H1 (cell line): ENCODE results near the gene TTC33. TPM values are rescaled to one million over a fixed set of nuclear protein-coding genes. Genes with fewer than 3 reads are reported as not detected.

Experiments used
- CTCF ChIA-PET: fragments of 300-600 bp; sonication (Branson Sonifier 250); formaldehyde crosslinking; loops from one replicate; lab custom pipeline; 2021; ENCODE audit not compliant: partially characterized antibody; lab: Charles Lee
- POLR2A ChIA-PET: fragments of 300-600 bp; sonication (Branson Sonifier 250); formaldehyde crosslinking; loops from one replicate; lab custom pipeline; 2021; ENCODE audit warnings: inconsistent platforms; ENCODE audit not compliant: partially characterized antibody; lab: Charles Lee
- DNase-seq, 2 experiments: peaks; one replicate each; pipeline versions ENCODE4 v3.0.0 to v3.0.0-alpha.2; 2010 to 2022; ENCODE audit warnings: low spot score in 2 of 2, low read depth in 1 of 2, mixed read lengths in 1 of 2
- FAIRE-seq: peaks from 2 replicates; lab custom pipeline; 2011; peaks lifted over from hg19 to GRCh38; lab: Jason Lieb, UNC
- H2AFZ ChIP-seq: 2 replicates; pipeline ENCODE4 v1.8.1; 2012; ENCODE audit warnings: low read length, inconsistent platforms
- H2AK5ac ChIP-seq: 2 replicates; pipeline ENCODE4 v1.6.1; 2013; ENCODE audit warnings: low read depth, low read length
- H2BK120ac ChIP-seq: replicated peaks from 2 replicates; pipeline ENCODE3; 2013; ENCODE audit warnings: low read depth, low read length, inconsistent platforms
- H2BK12ac ChIP-seq: 2 replicates; pipeline ENCODE4 v1.6.1; 2013; ENCODE audit warnings: low read depth, low read length
- H2BK15ac ChIP-seq: 2 replicates; pipeline ENCODE4 v1.6.1; 2013; ENCODE audit warnings: low read length
- H2BK20ac ChIP-seq: 2 replicates; pipeline ENCODE4 v1.6.1; 2013; ENCODE audit warnings: low read length
- H2BK5ac ChIP-seq: 2 replicates; pipeline ENCODE4 v1.6.1; 2013; ENCODE audit warnings: low read depth, low read length
- H3K14ac ChIP-seq: 2 replicates; pipeline ENCODE4 v1.6.1; 2013; ENCODE audit warnings: inconsistent platforms; ENCODE audit not compliant: insufficient read length
- H3K18ac ChIP-seq: 2 replicates; pipeline ENCODE4 v1.6.1; 2013; ENCODE audit warnings: low read length; ENCODE audit errors: extremely low read depth
- H3K23ac ChIP-seq: 2 replicates; pipeline ENCODE4 v1.6.1; 2013; ENCODE audit warnings: inconsistent platforms; ENCODE audit not compliant: insufficient read length
- H3K23me2 ChIP-seq: 2 replicates; pipeline ENCODE4 v1.6.1; 2013; ENCODE audit warnings: low read depth, low read length
- H3K27ac ChIP-seq: 2 replicates; pipeline ENCODE4 v1.6.1; 2011; ENCODE audit warnings: low read depth, low read length, inconsistent platforms
- H3K27me3 ChIP-seq, 4 experiments: replicated peaks in 1 of 4; 1 replicate in 1 of 4; 2 replicates in 3 of 4; pipeline versions ENCODE4 v1.6.1 to v1.8.1; 2011 to 2013; ENCODE audit warnings: low read length in 3 of 4, mild to moderate bottlenecking in 3 of 4, inconsistent platforms in 2 of 4, mixed read lengths in 2 of 4, moderate library complexity in 1 of 4; ENCODE audit not compliant: control insufficient read depth in 3 of 4, insufficient read depth in 3 of 4; ENCODE audit errors: extremely low read depth in 1 of 4
- H3K36me3 ChIP-seq, 4 experiments: 2 replicates each; pipeline versions ENCODE4 v1.6.1 to v1.8.1; 2011 to 2013; ENCODE audit warnings: mild to moderate bottlenecking in 4 of 4, low read length in 3 of 4, moderate library complexity in 2 of 4, control low read depth in 1 of 4, inconsistent platforms in 1 of 4; ENCODE audit not compliant: insufficient read depth in 4 of 4, control insufficient read depth in 2 of 4
- H3K4ac ChIP-seq: replicated peaks from 2 replicates; pipeline ENCODE3; 2013; ENCODE audit warnings: low read length, low read depth, mixed read lengths, inconsistent platforms; ENCODE audit not compliant: insufficient read length
- H3K4me1 ChIP-seq, 4 experiments: replicated peaks in 1 of 4; 1 replicate in 1 of 4; 2 replicates in 3 of 4; pipeline versions ENCODE4 v1.6.1 to v1.8.1; 2011 to 2013; ENCODE audit warnings: low read length in 3 of 4, inconsistent platforms in 2 of 4, mixed read lengths in 1 of 4; ENCODE audit not compliant: insufficient read depth in 4 of 4, control insufficient read depth in 3 of 4
- H3K4me2 ChIP-seq, 2 experiments: 2 replicates each; pipeline versions ENCODE4 v1.6.1 to v1.8.1; 2011 to 2013; ENCODE audit warnings: low read depth in 2 of 2, low read length in 2 of 2, control low read depth in 1 of 2, inconsistent platforms in 1 of 2, mild to moderate bottlenecking in 1 of 2; ENCODE audit not compliant: insufficient read depth in 1 of 2
- H3K4me3 ChIP-seq, 4 experiments: fragments of 200-600, 300-600 bp in 1 of 4; sonication (generic), shearing (Covaris generic), sonication (Bioruptor Twin) in 1 of 4; 2 replicates each; pipeline versions ENCODE4 v1.5.1 to v1.8.1; 2011 to 2016; ENCODE audit warnings: low read length in 4 of 4, low read depth in 3 of 4, control low read depth in 2 of 4, inconsistent platforms in 2 of 4, mild to moderate bottlenecking in 2 of 4, mixed read lengths in 1 of 4, moderate library complexity in 1 of 4; ENCODE audit not compliant: insufficient read depth in 2 of 4; ENCODE audit errors: extremely low read depth in 1 of 4
- H3K56ac ChIP-seq: replicated peaks from 2 replicates; pipeline ENCODE3; 2013; ENCODE audit warnings: low read depth, mild to moderate bottlenecking, mixed read lengths, low read length, inconsistent platforms; ENCODE audit not compliant: insufficient read length
- H3K79me1 ChIP-seq: 2 replicates; pipeline ENCODE4 v1.6.1; 2013; ENCODE audit warnings: low read depth, low read length, control low read depth
- H3K79me2 ChIP-seq, 2 experiments: 2 replicates each; pipeline versions ENCODE4 v1.6.1 to v1.8.1; 2012 to 2013; ENCODE audit warnings: low read length in 2 of 2, mild to moderate bottlenecking in 2 of 2, inconsistent platforms in 1 of 2; ENCODE audit not compliant: insufficient read depth in 2 of 2, control insufficient read depth in 1 of 2
- H3K9ac ChIP-seq, 4 experiments: replicated peaks in 1 of 4; 1 replicate in 1 of 4; 2 replicates in 3 of 4; pipeline versions ENCODE4 v1.6.1 to v1.8.1; 2011 to 2013; ENCODE audit warnings: low read depth in 3 of 4, low read length in 3 of 4, control low read depth in 2 of 4, mild to moderate bottlenecking in 2 of 4, moderate library complexity in 2 of 4, inconsistent platforms in 1 of 4; ENCODE audit errors: extremely low read depth in 1 of 4
- H3K9me3 ChIP-seq, 2 experiments: 2 replicates each; pipeline versions ENCODE4 v1.6.1 to v1.8.1; 2012 to 2013; ENCODE audit warnings: mild to moderate bottlenecking in 2 of 2, moderate library complexity in 2 of 2, control low read depth in 1 of 2, inconsistent platforms in 1 of 2, low read depth in 1 of 2, low read length in 1 of 2, mixed read lengths in 1 of 2; ENCODE audit not compliant: insufficient read depth in 2 of 2
- H4K20me1 ChIP-seq, 2 experiments: replicated peaks in 1 of 2; 2 replicates each; pipeline versions ENCODE3 to v1.8.1; 2011 to 2013; ENCODE audit warnings: inconsistent platforms in 2 of 2, low read length in 2 of 2, mild to moderate bottlenecking in 1 of 2; ENCODE audit not compliant: insufficient read depth in 2 of 2, control insufficient read depth in 1 of 2
- H4K5ac ChIP-seq: 2 replicates; pipeline ENCODE4 v1.6.1; 2013; ENCODE audit warnings: low read length, low read depth, mixed read lengths, inconsistent platforms; ENCODE audit not compliant: insufficient read length
- H4K8ac ChIP-seq: 2 replicates; pipeline ENCODE4 v1.8.0; 2013; ENCODE audit warnings: mild to moderate bottlenecking, moderate library complexity, low read length, inconsistent platforms; ENCODE audit not compliant: insufficient read depth; ENCODE audit errors: extremely low read depth
- H4K91ac ChIP-seq: replicated peaks from 2 replicates; pipeline ENCODE3; 2013; ENCODE audit warnings: low read length, mixed read lengths, inconsistent platforms; ENCODE audit not compliant: insufficient read length
- CBX5 ChIP-seq: fragments of 300-800, 300-1000 bp; sonication (generic); IDR thresholded peaks from 2 replicates; pipeline ENCODE4 v1.7.1; 2016; ENCODE audit warnings: antibody characterized with exemption, low read length, low read depth
- CEBPB ChIP-seq: IDR thresholded peaks from 2 replicates; pipeline ENCODE4 v1.6.1; 2012; ENCODE audit warnings: low read depth, low read length
- CREB1 ChIP-seq: IDR thresholded peaks from 2 replicates; pipeline ENCODE4 v1.6.1; 2012; ENCODE audit warnings: inconsistent platforms
- MAFK ChIP-seq: IDR thresholded peaks from 2 replicates; pipeline ENCODE4 v1.6.1; 2012; ENCODE audit warnings: low read depth, mild to moderate bottlenecking, improper control_type of control experiment, low read length
- SIX5 ChIP-seq: IDR thresholded peaks from 2 replicates; pipeline ENCODE4 v1.6.1; 2011; ENCODE audit warnings: mild to moderate bottlenecking, low read depth, low read length
- polyA plus RNA-seq, 7 experiments: library from polyadenylated mRNA; depleted of rRNA in 3 of 7; stranded (reverse) in 5 of 7; unstranded in 2 of 7; fragments of >200 nt in 5 of 7; fragments of 200-250 nt in 2 of 7; gene quantifications; 1 replicate in 5 of 7; 2 replicates in 1 of 7; 4 replicates in 1 of 7; pipeline versions ENCODE4 v1.2.1 to v1.2.3, GENCODE V29; 2011 to 2013; ENCODE audit warnings: missing spikeins in 2 of 7, mixed read lengths in 2 of 7
- total RNA-seq: library from RNA; stranded (reverse); fragmentation: NEBNext Ultra II Directional; extraction: Animal tissue kit (Norgen Biotek cat#: 25700); gene quantifications from 2 replicates; pipeline ENCODE4 v1.2.1, GENCODE V29; 2021
- TF ChIP-seq, protein P1 (sequence below): IDR thresholded peaks from 2 replicates; pipeline ENCODE4 v1.6.1; 2011; ENCODE audit warnings: low read depth, mild to moderate bottlenecking, low read length; ENCODE audit not compliant: insufficient read depth

Gene TTC33
- total and polyA plus RNA-seq, 2 of the 8 experiments (the other 6 are each of a cell fraction or from before 2014, with no cell fraction given): 1.2 to 12.6 TPM

DNA sequence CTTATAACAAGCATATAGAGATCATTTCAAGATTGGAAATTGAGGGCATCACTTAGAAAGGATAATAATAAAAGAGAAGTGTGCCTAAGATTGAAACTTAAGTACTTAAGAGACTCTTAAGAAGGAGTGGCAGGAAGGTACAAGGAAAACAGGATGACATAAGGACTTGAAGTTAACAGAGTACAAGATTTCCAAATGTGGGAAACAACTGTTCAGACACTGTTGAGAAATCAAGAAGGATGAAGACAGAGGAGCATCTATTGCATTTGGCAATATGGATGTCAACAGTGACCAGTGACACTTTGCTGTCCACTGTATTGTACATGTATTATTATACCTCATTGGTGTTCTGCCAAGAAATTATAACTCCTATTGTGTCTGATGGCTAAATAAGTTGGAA, 233.8 kb downstream of the TTC33 start:
- H2BK5ac ChIP-seq: no peak overlapping the region
- H3K9me3 ChIP-seq: no peaks in the 10 kb centered on the region
- no peak overlapping the region for H3K9ac ChIP-seq
- peaks cover 0 to 1% (median 0%) of the 10 kb centered on the region in 4 experiments; a peak in 1 of 7 replicates for H3K27me3 ChIP-seq
- no peak overlapping the region for H2BK20ac ChIP-seq
- no peak overlapping the region for H3K14ac ChIP-seq
- H4K91ac ChIP-seq: no peak overlapping the region
- TF ChIP-seq SIX5 (no peak), CBX5 (no peak), CEBPB (no peak), MAFK (no peak), CREB1 (no peak)
- TF ChIP-seq, protein P1, sequence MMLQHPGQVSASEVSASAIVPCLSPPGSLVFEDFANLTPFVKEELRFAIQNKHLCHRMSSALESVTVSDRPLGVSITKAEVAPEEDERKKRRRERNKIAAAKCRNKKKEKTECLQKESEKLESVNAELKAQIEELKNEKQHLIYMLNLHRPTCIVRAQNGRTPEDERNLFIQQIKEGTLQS: no peak
- H3K27ac ChIP-seq: no peak overlapping the region
- H3K79me2 ChIP-seq: no peaks in the 10 kb centered on the region
- H2AK5ac ChIP-seq: no peak overlapping the region
- no peaks in the 10 kb centered on the region for H3K23me2 ChIP-seq
- H4K20me1 ChIP-seq: no peaks in the 10 kb centered on the region
- no peak overlapping the region for H3K18ac ChIP-seq
- no peak for FAIRE-seq
- H3K79me1 ChIP-seq: no peaks in the 10 kb centered on the region
- no peak overlapping the region for H3K4me2 ChIP-seq
- POLR2A ChIA-PET: no interaction called here
- H2BK120ac ChIP-seq: no peak overlapping the region
- H4K8ac ChIP-seq: no peak overlapping the region
- no peak overlapping the region for H3K56ac ChIP-seq
- CTCF ChIA-PET: interaction anchor here (0.5 to 1.1 kb wide), 2 partner anchors 191 to 317 kb away, joined by 3 read pairs; no protein-coding TSS in a partner anchor
- H2BK12ac ChIP-seq: no peak overlapping the region
- H3K36me3 ChIP-seq: no peaks in the 10 kb centered on the region
- no peak overlapping the region for H3K23ac ChIP-seq
- no peak overlapping the region for H2BK15ac ChIP-seq
- H4K5ac ChIP-seq: no peak overlapping the region
- no peak overlapping the region for H2AFZ ChIP-seq
- DNase-seq: no peak
- peaks cover 0 to 3% (median 0%) of the 10 kb centered on the region in 4 experiments; a peak in 1 of 7 replicates for H3K4me1 ChIP-seq
- no peak overlapping the region for H3K4me3 ChIP-seq
- no peak overlapping the region for H3K4ac ChIP-seq
